Subcutaneous adipose tissue (tissue), 4 donors: ENCODE results near the gene OOEP. TPM values are rescaled to one million over a fixed set of nuclear protein-coding genes. Genes with fewer than 3 reads are reported as not detected.

Experiments
- CTCF ChIP-seq: fragments of 450-650 bp; IDR thresholded peaks from one replicate; pipeline ENCODE4 v1.5.1; 2016; ENCODE audit warnings: low read depth, mild to moderate bottlenecking, control low read depth, antibody characterized with exemption, moderate library complexity
- total RNA-seq, 4 donors: library from RNA; depleted of rRNA; stranded (reverse); fragments of >200 nt; gene quantifications; one replicate each; pipeline ENCODE4 v1.1.0, GENCODE V29; 2016

Gene OOEP
- total RNA-seq, 4 donors from 2014 or later: not detected

GRCh38 chr6:73375216-73375615, 5.5 kb upstream of the OOEP start:
- TF ChIP-seq CTCF: no peak

GRCh38 chr6:73372516-73372915, 2.8 kb upstream of the OOEP start:
- TF ChIP-seq CTCF: no peak

- TF ChIP-seq CTCF: no peak
Observed at GRCh38 chr6:73371984-73372383, 2.3 kb upstream of the OOEP start.

GRCh38 chr6:73369157-73369556, 540 bp downstream of the OOEP start:
- TF ChIP-seq CTCF: no peak

GRCh38 chr6:73368675-73369074, 1.0 kb downstream of the OOEP start:
- no peak for TF ChIP-seq CTCF

GRCh38 chr6:73367761-73368355, 1.8 kb downstream of the OOEP start:
- TF ChIP-seq CTCF: no peak

- no peak for TF ChIP-seq CTCF
Observed at GRCh38 chr6:73364549-73364948, 5.1 kb downstream of the OOEP start.
